ENCODE measurements around the gene WDR18. TPM values are rescaled to one million over a fixed set of nuclear protein-coding genes. Genes with fewer than 3 reads are reported as not detected.
A peak's percentile ranks its signal among the peaks of the same experiment; 100 is the strongest.

WDR18 gene
- total RNA-seq, 1 experiment from 2014 or later: 96.8 TPM

- TF ChIP-seq CTCF (IDR thresholded peaks at IDR 0.05; ENCODE audit: insufficient read depth in 1 of 2, low read depth in 1 of 2, low read length in 1 of 2, severe bottlenecking in 1 of 2, unreplicated experiment in 1 of 2): no peak
- H3K27me3 Mint-ChIP-seq (ENCODE audit: insufficient read depth, unreplicated experiment): no peaks in the 10 kb centered on the region
- no peaks in the 10 kb centered on the region for H3K4me1 Mint-ChIP-seq (ENCODE audit: low read depth, unreplicated experiment)
- intact Hi-C loops (cut with micrococcal nuclease; ENCODE audit: unreplicated experiment): loop anchor here (1.0 to 2.0 kb wide), 2 partner anchors 21 to 23 kb away; partner anchors contain the start of genes RNU6-2 and TMEM259
- no peak overlapping the region for H3K27ac Mint-ChIP-seq (ENCODE audit: unreplicated experiment)
- peak overlapping the region; percentile 91 for H3K4me3 Mint-ChIP-seq (ENCODE audit: unreplicated experiment)
- H3K4me1 ChIP-seq: peaks cover 10% of the 10 kb centered on the region
- peaks cover under 1% of the 10 kb centered on the region for H3K36me3 ChIP-seq (ENCODE audit: control insufficient read depth, insufficient read depth, low read length)
- ChIA-PET CTCF (interaction anchor here (0.5 to 0.6 kb wide), 3 partner anchors 45 to 136 kb away, joined by 3 read pairs; no protein-coding TSS in a partner anchor), POLR2A (interaction anchor here (1.0 to 2.4 kb wide), 4 partner anchors 13 to 228 kb away, joined by 4 to 21 read pairs (median 6); partner anchors contain the start of genes CIRBP and RNU6-2)
- H3K9me3 ChIP-seq: no peaks in the 10 kb centered on the region
- BruUV-seq (replicated peaks): no TSS peak
- no peaks in the 10 kb centered on the region for H3K9me3 Mint-ChIP-seq (ENCODE audit: unreplicated experiment)
- H3K36me3 Mint-ChIP-seq (ENCODE audit: insufficient read depth, unreplicated experiment): peaks cover 60% of the 10 kb centered on the region
- no peaks in the 10 kb centered on the region for H3K27me3 ChIP-seq (replicated peaks; ENCODE audit: control insufficient read depth, insufficient read depth, low read length)
- no peak for DNase-seq
- H3K4me3 ChIP-seq (ENCODE audit: low read depth, low read length): peak overlapping the region; percentile 27
Measured at GRCh38 chr19:1041272-1041834, 57.2 kb downstream of the WDR18 start.

GRCh38 chr19:1041835-1042685 is 57.9 kb downstream of the WDR18 start:
- Mint-ChIP-seq H3K27me3 (ENCODE audit: insufficient read depth, unreplicated experiment) (no peaks in the 10 kb centered on the region), H3K4me1 (ENCODE audit: low read depth, unreplicated experiment) (no peaks in the 10 kb centered on the region), H3K36me3 (ENCODE audit: insufficient read depth, unreplicated experiment) (peaks cover 52% of the 10 kb centered on the region), H3K4me3 (ENCODE audit: unreplicated experiment) (no peak overlapping the region), H3K27ac (ENCODE audit: unreplicated experiment) (no peak overlapping the region), H3K9me3 (ENCODE audit: unreplicated experiment) (no peaks in the 10 kb centered on the region)
- ChIA-PET POLR2A (interaction anchor here (2.4 kb wide), 1 partner anchor 227 kb away, joined by 21 read pairs; the partner anchor contains the start of gene CIRBP), CTCF (interaction anchor here (0.6 to 1.6 kb wide), 2 partner anchors 15 to 113 kb away, joined by 3 read pairs; partner anchors contain the start of gene CNN2)
- H3K36me3 ChIP-seq (ENCODE audit: control insufficient read depth, insufficient read depth, low read length): no peaks in the 10 kb centered on the region; the same call in 1 of the 2 replicates
- intact Hi-C loops (cut with micrococcal nuclease; ENCODE audit: unreplicated experiment): loop anchor here (1.0 to 2.0 kb wide), 2 partner anchors 21 to 22 kb away; partner anchors contain the start of genes RNU6-2 and TMEM259
- no peaks in the 10 kb centered on the region for H3K9me3 ChIP-seq
- no peak for DNase-seq
- BruUV-seq (replicated peaks): no TSS peak
- H3K4me1 ChIP-seq: peaks cover 10% of the 10 kb centered on the region
- H3K4me3 ChIP-seq (ENCODE audit: low read depth, low read length): no peak overlapping the region
- no peaks in the 10 kb centered on the region for H3K27me3 ChIP-seq (replicated peaks; ENCODE audit: control insufficient read depth, insufficient read depth, low read length)
- no peak for TF ChIP-seq CTCF (IDR thresholded peaks at IDR 0.05; ENCODE audit: insufficient read depth in 1 of 2, low read depth in 1 of 2, low read length in 1 of 2, severe bottlenecking in 1 of 2, unreplicated experiment in 1 of 2)
